ENCODE measurements around the gene AXL.

DNA sequence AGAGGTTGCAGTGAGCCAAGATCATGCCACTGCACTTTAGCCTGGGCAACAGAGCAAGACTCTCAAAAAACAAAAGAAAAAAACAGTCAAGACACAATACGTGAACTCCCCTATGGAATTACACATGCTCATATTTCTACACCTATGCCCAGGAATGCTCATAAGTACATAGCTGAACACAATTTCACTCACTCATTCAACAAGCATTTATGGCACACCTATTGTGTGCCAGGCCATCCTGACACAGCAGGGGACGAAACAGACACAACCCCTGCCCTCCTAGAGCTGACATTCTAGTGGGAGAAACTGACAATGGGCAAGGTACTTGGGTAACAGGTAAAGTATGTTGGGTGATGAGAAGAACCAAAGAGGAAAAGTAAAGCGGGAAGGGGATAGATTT, 9.5 kb downstream of the AXL start:
- TF ChIP-seq, protein P1, sequence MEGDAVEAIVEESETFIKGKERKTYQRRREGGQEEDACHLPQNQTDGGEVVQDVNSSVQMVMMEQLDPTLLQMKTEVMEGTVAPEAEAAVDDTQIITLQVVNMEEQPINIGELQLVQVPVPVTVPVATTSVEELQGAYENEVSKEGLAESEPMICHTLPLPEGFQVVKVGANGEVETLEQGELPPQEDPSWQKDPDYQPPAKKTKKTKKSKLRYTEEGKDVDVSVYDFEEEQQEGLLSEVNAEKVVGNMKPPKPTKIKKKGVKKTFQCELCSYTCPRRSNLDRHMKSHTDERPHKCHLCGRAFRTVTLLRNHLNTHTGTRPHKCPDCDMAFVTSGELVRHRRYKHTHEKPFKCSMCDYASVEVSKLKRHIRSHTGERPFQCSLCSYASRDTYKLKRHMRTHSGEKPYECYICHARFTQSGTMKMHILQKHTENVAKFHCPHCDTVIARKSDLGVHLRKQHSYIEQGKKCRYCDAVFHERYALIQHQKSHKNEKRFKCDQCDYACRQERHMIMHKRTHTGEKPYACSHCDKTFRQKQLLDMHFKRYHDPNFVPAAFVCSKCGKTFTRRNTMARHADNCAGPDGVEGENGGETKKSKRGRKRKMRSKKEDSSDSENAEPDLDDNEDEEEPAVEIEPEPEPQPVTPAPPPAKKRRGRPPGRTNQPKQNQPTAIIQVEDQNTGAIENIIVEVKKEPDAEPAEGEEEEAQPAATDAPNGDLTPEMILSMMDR (IDR thresholded peaks at IDR 0.05; ENCODE audit: borderline replicate concordance, extremely low read depth, low read length, poor library complexity, severe bottlenecking) = no peak
- no peak for TF ChIP-seq EZH2 (IDR thresholded peaks at IDR 0.05; ENCODE audit: borderline replicate concordance, low read depth, low read length, severe bottlenecking)
